H7 (cell line): ENCODE data around the gene C9orf57. TPM values are rescaled to one million over a fixed set of nuclear protein-coding genes. Genes with fewer than 3 reads are reported as not detected.

Experiments used
- total RNA-seq: library from RNA; depleted of rRNA; stranded (reverse); fragments of >200 nt; shearing (Covaris generic); gene quantifications from 2 replicates; pipeline ENCODE4 v1.2.3, GENCODE V29; 2014; rRNA removed

Gene C9orf57
- total RNA-seq, 1 experiment from 2014 or later = not detected

Other genes with a start within 250 kb of the C9orf57 start
- 68.9 and 76.8 TPM in 2 replicates for gene ABHD17B, start 149.4 kb downstream of the C9orf57 start, total RNA-seq
- gene C9orf85, start 149.0 kb downstream of the C9orf57 start, total RNA-seq = 14.1 and 22.6 TPM in 2 replicates
- 3.1 and 3.3 TPM in 2 replicates for gene GDA, start 88.8 kb upstream of the C9orf57 start, total RNA-seq